Omental fat pad (tissue), 4 donors: ENCODE results near the gene MRPS25. TPM values are rescaled to one million over a fixed set of nuclear protein-coding genes. Genes with fewer than 3 reads are reported as not detected.

ENCODE experiments used
- ATAC-seq: fragments of 150-250 bp; one replicate; pipeline ENCODE4 v1.9.1; 2016; ENCODE audit warnings: mild to moderate bottlenecking, moderate library complexity; ENCODE audit not compliant: low FRiP score
- DNase-seq: peaks from one replicate; pipeline ENCODE4 v3.0.0-alpha.2; 2019; ENCODE audit warnings: low spot score
- total RNA-seq, 4 donors: library from RNA; depleted of rRNA; stranded (reverse); fragments of >200 nt; gene quantifications; one replicate each; pipeline ENCODE4 v1.1.0, GENCODE V29; 2016
- TF ChIP-seq, protein P1 (sequence below), 3 donors: fragments of 450-650 bp; IDR thresholded peaks; one replicate each; pipeline ENCODE4 v1.5.1; 2016 to 2017; ENCODE audit warnings: antibody characterized with exemption in 3 of 3, mild to moderate bottlenecking in 3 of 3, moderate library complexity in 2 of 3

The MRPS25 gene
- total RNA-seq, 4 donors from 2014 or later: 27.1 to 41.3 (median 36.1) TPM

DNA sequence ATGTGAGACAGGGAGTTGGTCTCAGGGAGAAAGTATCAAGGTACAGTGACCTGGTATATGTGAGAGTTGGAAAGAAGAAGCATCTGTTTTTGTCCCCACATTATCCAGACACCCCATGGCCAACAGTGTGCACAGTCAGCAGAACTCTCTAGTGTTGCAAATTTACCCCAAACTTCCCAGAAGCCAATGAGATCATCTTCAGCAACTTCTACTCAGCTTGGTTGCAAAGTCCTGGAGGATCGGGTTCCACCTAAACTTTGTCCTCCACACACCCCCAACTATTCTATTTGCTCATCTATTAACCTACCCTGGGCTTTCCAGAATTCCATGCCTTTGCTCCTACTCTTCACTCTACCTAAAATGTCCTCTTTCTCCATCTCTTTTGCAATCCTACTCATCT lies 18.1 kb upstream of the MRPS25 start:
- TF ChIP-seq, protein P1, sequence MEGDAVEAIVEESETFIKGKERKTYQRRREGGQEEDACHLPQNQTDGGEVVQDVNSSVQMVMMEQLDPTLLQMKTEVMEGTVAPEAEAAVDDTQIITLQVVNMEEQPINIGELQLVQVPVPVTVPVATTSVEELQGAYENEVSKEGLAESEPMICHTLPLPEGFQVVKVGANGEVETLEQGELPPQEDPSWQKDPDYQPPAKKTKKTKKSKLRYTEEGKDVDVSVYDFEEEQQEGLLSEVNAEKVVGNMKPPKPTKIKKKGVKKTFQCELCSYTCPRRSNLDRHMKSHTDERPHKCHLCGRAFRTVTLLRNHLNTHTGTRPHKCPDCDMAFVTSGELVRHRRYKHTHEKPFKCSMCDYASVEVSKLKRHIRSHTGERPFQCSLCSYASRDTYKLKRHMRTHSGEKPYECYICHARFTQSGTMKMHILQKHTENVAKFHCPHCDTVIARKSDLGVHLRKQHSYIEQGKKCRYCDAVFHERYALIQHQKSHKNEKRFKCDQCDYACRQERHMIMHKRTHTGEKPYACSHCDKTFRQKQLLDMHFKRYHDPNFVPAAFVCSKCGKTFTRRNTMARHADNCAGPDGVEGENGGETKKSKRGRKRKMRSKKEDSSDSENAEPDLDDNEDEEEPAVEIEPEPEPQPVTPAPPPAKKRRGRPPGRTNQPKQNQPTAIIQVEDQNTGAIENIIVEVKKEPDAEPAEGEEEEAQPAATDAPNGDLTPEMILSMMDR (IDR thresholded peaks at IDR 0.05): no peak
- no peak for ATAC-seq
- DNase-seq: no peak

DNA sequence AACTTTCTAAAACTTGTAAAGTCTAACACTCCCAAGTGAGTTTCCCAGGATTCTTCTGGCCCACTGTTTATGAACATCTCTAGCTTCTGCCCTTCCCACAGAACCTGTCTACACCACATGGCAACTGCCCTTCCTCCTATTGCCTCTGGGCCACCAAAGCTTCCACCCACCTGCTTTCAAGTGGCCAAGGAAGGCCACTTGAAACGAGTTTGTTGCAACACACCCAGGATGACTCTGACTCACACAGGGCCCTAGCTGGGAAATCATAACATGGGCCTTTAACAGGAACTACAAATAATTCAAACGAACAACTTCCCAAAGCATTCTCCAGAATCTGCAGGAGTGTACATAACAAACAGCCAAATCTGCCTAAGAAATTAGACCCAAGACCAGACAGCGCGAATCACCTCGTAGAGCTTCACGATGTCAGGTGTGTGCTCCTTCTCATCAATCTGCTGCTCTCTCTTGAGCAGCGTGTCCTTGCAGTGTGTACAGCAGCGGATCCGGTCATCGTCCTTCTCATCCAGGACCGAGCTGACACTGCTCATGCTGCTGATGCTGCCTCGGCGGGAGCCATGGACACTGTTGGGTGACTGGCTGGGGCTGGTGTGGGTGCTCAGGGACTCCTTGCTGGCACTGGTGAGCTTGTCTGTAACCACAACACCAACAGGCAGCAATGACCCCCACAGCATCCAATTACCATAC lies 17.0 kb upstream of the MRPS25 start:
- ATAC-seq (no peak), DNase-seq (no peak)
- TF ChIP-seq, protein P1 (IDR thresholded peaks at IDR 0.05): no peak

DNA sequence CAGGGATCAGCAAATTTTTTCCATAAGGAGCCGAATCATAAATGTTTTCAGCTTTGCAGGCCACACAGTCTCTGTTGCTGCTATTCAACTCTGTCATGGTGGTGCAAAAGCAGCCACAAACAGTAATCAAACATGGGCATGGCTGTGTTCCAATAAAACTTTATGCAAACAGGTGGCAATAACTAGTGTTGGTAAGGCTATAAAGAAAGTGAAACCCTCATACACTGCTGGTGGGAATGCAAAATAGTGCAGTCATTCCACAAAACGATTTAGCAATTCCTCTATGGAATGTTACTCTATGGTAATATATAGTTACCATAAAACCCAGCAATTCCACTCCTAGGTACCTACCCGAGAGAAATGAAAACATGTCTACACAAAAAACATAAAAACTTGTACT lies 14.0 kb upstream of the MRPS25 start:
- TF ChIP-seq, protein P1 (IDR thresholded peaks at IDR 0.05): no peak
- DNase-seq (no peak), ATAC-seq (no peak)

DNA sequence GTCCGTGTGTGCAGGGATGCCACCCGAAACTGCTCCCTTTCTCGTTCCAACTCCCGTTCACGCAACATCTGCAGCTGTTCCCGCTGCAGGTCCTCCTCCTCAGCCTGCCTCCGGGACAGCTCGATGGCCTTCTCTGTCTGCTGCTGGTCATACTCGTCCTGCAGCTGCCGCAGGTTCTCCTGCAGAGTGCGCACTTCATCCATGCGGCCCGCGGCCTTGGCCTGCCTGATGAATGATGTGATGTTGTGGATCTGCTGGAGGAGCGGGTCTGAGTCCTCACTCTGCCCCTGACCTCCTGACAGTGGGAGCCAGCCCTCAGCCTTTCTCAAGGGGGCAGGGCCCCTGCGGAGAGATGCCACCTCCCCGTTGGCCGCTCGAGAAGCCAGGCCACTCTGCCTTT lies 9.4 kb upstream of the MRPS25 start:
- no peak for DNase-seq

DNA sequence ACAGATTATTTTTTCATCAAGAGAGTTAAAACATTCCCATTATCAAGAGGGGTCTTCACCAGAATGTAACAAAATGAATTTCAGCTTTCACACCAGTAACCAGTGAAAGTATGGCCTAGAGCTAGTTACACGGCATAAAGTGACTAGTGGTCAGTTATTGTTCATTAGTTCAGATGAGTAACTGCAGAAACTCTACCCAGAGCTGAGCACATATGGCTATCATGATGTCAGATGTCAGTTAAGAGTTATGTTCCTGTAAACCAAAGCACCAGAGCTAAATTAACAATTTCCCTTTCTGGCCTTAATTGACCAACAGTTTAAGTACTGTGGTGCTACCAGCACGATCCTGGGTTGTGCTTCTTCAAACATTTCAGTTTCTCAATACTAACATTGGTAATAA lies 6.6 kb upstream of the MRPS25 start:
- no peak for ATAC-seq
- no peak for DNase-seq
- TF ChIP-seq, protein P1 (IDR thresholded peaks at IDR 0.05): no peak

More for the DNA sequence above, 9.4 kb upstream of the MRPS25 start:
- TF ChIP-seq, protein P1 (IDR thresholded peaks at IDR 0.05): no peak
- ATAC-seq: no peak

DNA sequence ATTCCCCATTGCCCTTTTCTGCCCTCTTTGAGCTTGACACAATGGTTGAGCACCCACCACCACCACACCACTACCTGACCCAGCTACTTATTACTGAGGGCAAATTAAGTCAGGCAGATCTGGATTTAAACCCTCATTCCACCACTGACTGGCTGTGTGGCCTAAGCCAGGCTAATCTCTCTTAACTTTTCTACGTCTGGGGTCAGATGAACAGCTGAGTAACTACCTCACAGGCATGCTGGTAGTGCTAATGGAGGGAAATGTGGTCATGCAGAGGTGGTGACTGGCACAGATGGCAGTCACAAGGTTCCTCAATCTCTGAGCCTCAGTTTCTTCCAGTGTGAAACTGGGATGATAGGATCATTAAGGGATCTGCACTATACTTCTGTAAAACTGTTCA lies 4.3 kb upstream of the MRPS25 start:
- TF ChIP-seq, protein P1 (IDR thresholded peaks at IDR 0.05): no peak
- no peak for ATAC-seq
- no peak for DNase-seq

DNA sequence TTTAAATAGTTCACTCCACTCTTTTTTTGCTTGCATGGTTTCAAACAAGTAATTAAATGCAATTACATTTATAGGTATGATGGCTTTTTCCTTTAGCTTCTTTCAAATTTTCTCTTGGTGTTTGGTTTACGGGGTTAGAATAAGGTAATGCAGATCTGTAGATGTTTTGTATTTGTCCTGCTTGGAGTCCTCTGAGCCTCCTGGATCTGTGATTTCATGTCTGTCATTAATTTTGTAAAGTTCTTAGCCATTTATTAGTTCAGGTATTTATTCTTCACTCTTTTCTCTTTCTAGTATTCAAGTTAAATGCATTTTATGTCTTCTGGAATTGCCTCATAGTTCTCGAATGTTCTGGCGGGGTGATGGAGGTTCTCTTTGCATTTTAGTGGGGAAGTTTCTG lies 1.4 kb upstream of the MRPS25 start:
- TF ChIP-seq, protein P1 (IDR thresholded peaks at IDR 0.05): no peak
- ATAC-seq (no peak), DNase-seq (no peak)
